HepG2 (cell line): Measurements from ENCODE around the gene MED19. TPM values are rescaled to one million over a fixed set of nuclear protein-coding genes. Genes with fewer than 3 reads are reported as not detected.

Experiments
- CREB1 ChIP-seq, 2 experiments: fragments of 450-650 bp in 1 of 2; IDR thresholded peaks; 2 replicates each; pipeline ENCODE4 v1.6.1; 2016 to 2017; ENCODE audit warnings: control low read depth in 1 of 2, mild to moderate bottlenecking in 1 of 2, missing compliant biosample characterization in 1 of 2, missing genetic modification characterization in 1 of 2
- HOXA5 ChIP-seq: sonication (generic); formaldehyde crosslinking; IDR thresholded peaks from 2 replicates; pipeline ENCODE4 v1.4.0; 2020; ENCODE audit warnings: missing genetic modification reagents
- IKZF4 ChIP-seq: sonication (generic); formaldehyde crosslinking; IDR thresholded peaks from 2 replicates; pipeline ENCODE4 v1.5.1; 2020; ENCODE audit warnings: borderline replicate concordance, mild to moderate bottlenecking, low read depth, missing genetic modification reagents; ENCODE audit errors: not compliant biosample characterization
- JDP2 ChIP-seq: sonication (generic); formaldehyde crosslinking; IDR thresholded peaks from 2 replicates; pipeline ENCODE4 v1.8.1; 2022; ENCODE audit warnings: missing genetic modification reagents, borderline replicate concordance
- MED8 ChIP-seq: sonication (generic); formaldehyde crosslinking; IDR thresholded peaks from 2 replicates; pipeline ENCODE4 v1.8.1; 2023; ENCODE audit warnings: mild to moderate bottlenecking, missing genetic modification reagents; ENCODE audit not compliant: insufficient replicate concordance
- MTA1 ChIP-seq: sonication (generic); formaldehyde crosslinking; IDR thresholded peaks from 2 replicates; pipeline ENCODE4 v1.4.0; 2020; ENCODE audit warnings: missing genetic modification reagents, mild to moderate bottlenecking, borderline replicate concordance
- NFYB ChIP-seq: sonication (generic); formaldehyde crosslinking; IDR thresholded peaks from 2 replicates; pipeline ENCODE4 v1.4.0; 2020; ENCODE audit warnings: missing genetic modification reagents
- RCOR2 ChIP-seq: IDR thresholded peaks from 2 replicates; pipeline ENCODE4 v1.6.1; 2016; ENCODE audit warnings: missing biosample characterization, missing genetic modification reagents
- ZC3H13 ChIP-seq: sonication (generic); formaldehyde crosslinking; IDR thresholded peaks from 2 replicates; pipeline ENCODE4 v1.8.1; 2023; ENCODE audit warnings: mild to moderate bottlenecking, missing genetic modification reagents, moderate library complexity
- ZNF12 ChIP-seq: sonication (generic); formaldehyde crosslinking; IDR thresholded peaks from 2 replicates; pipeline ENCODE4 v1.5.0; 2020; ENCODE audit warnings: missing genetic modification reagents
- ZNF430 ChIP-seq: sonication (generic); formaldehyde crosslinking; IDR thresholded peaks from 2 replicates; pipeline ENCODE4 v1.9.0; 2021; ENCODE audit warnings: mild to moderate bottlenecking, missing genetic modification reagents
- ZNF441 ChIP-seq: sonication (generic); formaldehyde crosslinking; IDR thresholded peaks from 2 replicates; pipeline ENCODE4 v1.7.0; 2021; ENCODE audit warnings: missing genetic modification reagents, borderline replicate concordance
- ZNF501 ChIP-seq: sonication (generic); formaldehyde crosslinking; IDR thresholded peaks from 2 replicates; pipeline ENCODE4 v1.5.1; 2020; ENCODE audit warnings: mild to moderate bottlenecking, moderate library complexity, missing genetic modification reagents
- ZNF724P ChIP-seq: sonication (generic); formaldehyde crosslinking; IDR thresholded peaks from 2 replicates; pipeline ENCODE4 v1.8.0; 2022; ENCODE audit warnings: missing genetic modification reagents, borderline replicate concordance
- ZNF781 ChIP-seq: sonication (generic); formaldehyde crosslinking; IDR thresholded peaks from 2 replicates; pipeline ENCODE4 v1.5.1; 2020; ENCODE audit warnings: borderline replicate concordance, mild to moderate bottlenecking, missing genetic modification reagents; ENCODE audit errors: not compliant biosample characterization
- ZSCAN31 ChIP-seq: sonication (generic); formaldehyde crosslinking; IDR thresholded peaks from 2 replicates; pipeline ENCODE4 v1.5.0; 2020; ENCODE audit warnings: low read depth, mild to moderate bottlenecking, missing genetic modification reagents
- polyA plus RNA-seq, 8 experiments: library from polyadenylated mRNA; depleted of rRNA in 3 of 8; stranded (reverse) in 7 of 8; unstranded in 1 of 8; fragments of >200 nt; fragmentation: Illumina TruSeq in 4 of 8; extraction: Trizol in 4 of 8; gene quantifications; 2 replicates each; pipeline versions ENCODE4 v1.2.1 to v1.2.3, GENCODE V29; 2011 to 2016; ENCODE audit warnings: low read depth in 4 of 8, missing spikeins in 1 of 8, mixed read lengths in 1 of 8; ENCODE audit not compliant: insufficient read depth in 1 of 8
- total RNA-seq, 5 experiments: library from RNA; depleted of rRNA; stranded (reverse); fragments of >200 nt; fragmentation: Illumina TruSeq; extraction: Trizol; gene quantifications; 2 replicates each; pipeline ENCODE4 v1.2.3, GENCODE V29; 2016; ENCODE audit warnings: low read depth in 1 of 5
- TF ChIP-seq, protein P1 (sequence below): IDR thresholded peaks from 2 replicates; pipeline ENCODE4 v1.6.1; 2016
- TF ChIP-seq, protein P2 (sequence below): sonication (generic); formaldehyde crosslinking; IDR thresholded peaks from 2 replicates; pipeline ENCODE4 v1.4.0; 2020; ENCODE audit warnings: mild to moderate bottlenecking, missing genetic modification reagents
- TF ChIP-seq, protein P3 (sequence below): sonication (generic); formaldehyde crosslinking; conservative IDR thresholded peaks from 2 replicates; pipeline ENCODE4 v1.4.0; 2020; ENCODE audit warnings: missing genetic modification reagents

MED19 gene
- total and polyA plus RNA-seq, 2 of the 13 experiments (the other 11 are each of a cell fraction or from before 2014, with no cell fraction given): 12.9 to 13.8 TPM

DNA sequence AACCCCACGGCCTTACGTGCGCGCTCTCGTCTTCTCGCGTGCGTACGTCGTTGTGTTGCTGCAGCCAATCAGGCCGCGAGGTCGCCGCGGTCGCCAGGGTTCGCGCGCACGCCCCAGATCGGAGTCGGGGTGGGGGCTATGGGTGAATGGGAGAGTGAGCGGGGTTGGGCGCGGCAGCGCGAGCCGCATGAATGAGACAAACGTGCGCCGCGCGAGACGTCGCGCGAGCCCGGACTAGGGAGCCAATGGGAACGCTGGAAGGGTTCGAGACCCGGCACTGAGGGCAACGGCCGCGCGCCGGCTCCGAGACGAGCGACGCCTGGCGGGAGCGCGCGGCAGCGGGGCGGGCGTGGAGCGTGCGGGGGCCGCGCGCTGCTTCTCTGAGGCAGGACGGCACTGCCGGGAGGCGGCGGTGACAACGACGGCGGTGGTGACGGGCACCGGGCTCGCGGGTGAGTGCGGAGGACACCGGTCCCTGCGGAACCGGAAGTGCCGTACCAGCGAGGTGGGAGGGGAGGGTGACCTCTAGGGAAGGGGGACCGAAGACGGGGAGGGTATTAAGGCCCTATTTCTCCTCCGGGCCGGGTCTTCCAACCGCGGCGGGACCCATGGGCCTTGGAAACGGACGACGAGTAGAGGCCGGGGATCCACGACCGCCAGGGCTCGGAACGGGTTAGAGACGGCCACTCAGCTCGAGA is 44.1 kb downstream of the MED19 start, which contains the start of gene ZDHHC5 (continued):
- TF ChIP-seq, protein P1, sequence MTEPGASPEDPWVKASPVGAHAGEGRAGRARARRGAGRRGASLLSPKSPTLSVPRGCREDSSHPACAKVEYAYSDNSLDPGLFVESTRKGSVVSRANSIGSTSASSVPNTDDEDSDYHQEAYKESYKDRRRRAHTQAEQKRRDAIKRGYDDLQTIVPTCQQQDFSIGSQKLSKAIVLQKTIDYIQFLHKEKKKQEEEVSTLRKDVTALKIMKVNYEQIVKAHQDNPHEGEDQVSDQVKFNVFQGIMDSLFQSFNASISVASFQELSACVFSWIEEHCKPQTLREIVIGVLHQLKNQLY: no peak
- peak; percentile 64 for TF ChIP-seq IKZF4 (CRISPR knock-in tag)
- TF ChIP-seq ZNF724P (CRISPR knock-in tag): 0 out of 2 replicates have a peak, but pooled peaks have one; percentile 71
- no peak for TF ChIP-seq RCOR2 (CRISPR knock-in tag)
- peak; percentile 78 for TF ChIP-seq CREB1 (IDR thresholded peaks at IDR 0.05)
- peak; percentile 61; the same call in 1 of the 2 replicates for TF ChIP-seq CREB1 (CRISPR knock-in tag; IDR thresholded peaks at IDR 0.05)
- TF ChIP-seq NFYB (CRISPR knock-in tag): peak; percentile 80
- peak; percentile 67 for TF ChIP-seq ZSCAN31 (CRISPR knock-in tag)
- TF ChIP-seq, protein P2, sequence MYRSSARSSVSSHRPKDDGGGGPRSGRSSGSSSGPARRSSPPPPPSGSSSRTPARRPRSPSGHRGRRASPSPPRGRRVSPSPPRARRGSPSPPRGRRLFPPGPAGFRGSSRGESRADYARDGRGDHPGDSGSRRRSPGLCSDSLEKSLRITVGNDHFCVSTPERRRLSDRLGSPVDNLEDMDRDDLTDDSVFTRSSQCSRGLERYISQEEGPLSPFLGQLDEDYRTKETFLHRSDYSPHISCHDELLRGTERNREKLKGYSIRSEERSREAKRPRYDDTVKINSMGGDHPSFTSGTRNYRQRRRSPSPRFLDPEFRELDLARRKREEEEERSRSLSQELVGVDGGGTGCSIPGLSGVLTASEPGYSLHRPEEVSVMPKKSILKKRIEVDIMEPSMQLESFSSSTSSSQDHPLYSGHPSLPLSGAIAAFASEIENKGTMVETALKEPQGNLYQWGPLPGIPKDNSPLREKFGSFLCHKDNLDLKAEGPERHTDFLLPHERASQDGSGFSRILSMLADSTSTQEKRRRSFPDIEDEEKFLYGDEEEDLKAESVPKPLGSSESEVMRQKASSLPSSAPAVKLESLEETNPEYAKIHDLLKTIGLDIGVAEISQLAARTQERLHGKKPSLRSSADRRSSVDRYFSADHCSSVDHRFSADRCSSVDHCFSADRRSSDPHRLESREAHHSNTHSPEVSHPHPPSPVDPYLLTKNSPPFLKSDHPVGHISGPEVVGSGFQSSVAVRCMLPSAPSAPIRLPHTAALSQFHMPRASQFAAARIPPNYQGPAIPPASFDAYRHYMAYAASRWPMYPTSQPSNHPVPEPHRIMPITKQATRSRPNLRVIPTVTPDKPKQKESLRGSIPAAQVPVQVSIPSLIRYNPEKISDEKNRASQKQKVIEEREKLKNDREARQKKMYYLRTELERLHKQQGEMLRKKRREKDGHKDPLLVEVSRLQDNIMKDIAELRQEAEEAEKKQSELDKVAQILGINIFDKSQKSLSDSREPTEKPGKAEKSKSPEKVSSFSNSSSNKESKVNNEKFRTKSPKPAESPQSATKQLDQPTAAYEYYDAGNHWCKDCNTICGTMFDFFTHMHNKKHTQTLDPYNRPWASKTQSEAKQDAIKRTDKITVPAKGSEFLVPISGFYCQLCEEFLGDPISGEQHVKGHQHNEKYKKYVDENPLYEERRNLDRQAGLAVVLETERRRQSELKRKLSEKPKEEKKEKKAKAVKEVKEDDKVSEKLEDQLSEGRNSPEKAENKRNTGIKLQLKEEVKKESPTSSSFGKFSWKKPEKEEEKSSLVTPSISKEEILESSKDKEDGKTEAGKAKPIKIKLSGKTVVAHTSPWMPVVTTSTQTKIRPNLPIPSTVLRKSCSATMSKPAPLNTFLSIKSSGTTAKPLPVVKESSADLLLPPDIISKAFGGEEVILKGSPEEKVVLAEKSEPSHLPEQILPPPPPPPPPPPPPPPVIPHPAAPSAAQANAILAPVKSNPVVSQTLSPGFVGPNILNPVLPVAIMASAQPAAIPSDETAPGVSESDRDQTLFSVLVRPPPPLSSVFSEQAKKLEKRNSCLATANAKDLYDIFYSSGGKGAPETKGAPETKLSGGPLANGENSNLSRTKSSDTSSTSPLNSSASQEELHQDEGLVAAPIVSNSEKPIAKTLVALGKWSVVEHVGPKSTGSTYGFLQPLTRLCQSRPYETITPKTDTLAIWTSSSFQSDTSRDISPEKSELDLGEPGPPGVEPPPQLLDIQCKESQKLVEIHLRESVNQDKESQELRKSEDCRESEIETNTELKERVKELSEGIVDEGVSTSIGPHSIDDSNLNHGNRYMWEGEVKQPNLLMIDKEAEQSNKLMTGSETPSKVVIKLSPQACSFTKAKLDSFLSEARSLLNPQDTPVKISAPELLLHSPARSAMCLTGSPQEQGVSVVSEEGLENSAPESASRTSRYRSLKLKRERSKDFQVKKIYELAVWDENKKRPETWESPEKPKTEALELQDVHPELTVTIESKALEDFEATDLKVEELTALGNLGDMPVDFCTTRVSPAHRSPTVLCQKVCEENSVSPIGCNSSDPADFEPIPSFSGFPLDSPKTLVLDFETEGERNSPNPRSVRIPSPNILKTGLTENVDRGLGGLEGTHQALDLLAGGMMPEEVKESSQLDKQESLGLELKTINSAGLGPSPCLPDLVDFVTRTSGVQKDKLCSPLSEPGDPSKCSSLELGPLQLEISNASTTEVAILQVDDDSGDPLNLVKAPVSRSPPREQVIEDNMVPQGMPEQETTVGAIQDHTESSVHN (CRISPR knock-in tag): 0 out of 2 replicates have a peak, but pooled peaks have one; percentile 51
- TF ChIP-seq ZNF430 (CRISPR knock-in tag): 0 out of 2 replicates have a peak, but pooled peaks have one; percentile 21
- TF ChIP-seq MED8 (CRISPR knock-in tag): peak; percentile 38
- peak; percentile 58 for TF ChIP-seq ZC3H13 (CRISPR knock-in tag)
- peak; percentile 45; the same call in 1 of the 2 replicates for TF ChIP-seq ZNF12
- 0 out of 2 replicates have a peak, but pooled peaks have one; percentile 42 for TF ChIP-seq HOXA5
- no peak for TF ChIP-seq MTA1 (CRISPR knock-in tag)
- TF ChIP-seq ZNF501 (CRISPR knock-in tag): peak; percentile 54; the same call in 1 of the 2 replicates
- TF ChIP-seq, protein P3, sequence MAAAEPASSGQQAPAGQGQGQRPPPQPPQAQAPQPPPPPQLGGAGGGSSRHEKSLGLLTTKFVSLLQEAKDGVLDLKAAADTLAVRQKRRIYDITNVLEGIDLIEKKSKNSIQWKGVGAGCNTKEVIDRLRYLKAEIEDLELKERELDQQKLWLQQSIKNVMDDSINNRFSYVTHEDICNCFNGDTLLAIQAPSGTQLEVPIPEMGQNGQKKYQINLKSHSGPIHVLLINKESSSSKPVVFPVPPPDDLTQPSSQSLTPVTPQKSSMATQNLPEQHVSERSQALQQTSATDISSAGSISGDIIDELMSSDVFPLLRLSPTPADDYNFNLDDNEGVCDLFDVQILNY (CRISPR knock-in tag): peak; percentile 15; the same call in 1 of the 2 replicates
- no peak for TF ChIP-seq ZNF781 (CRISPR knock-in tag)
- peak; percentile 73; the same call in 1 of the 2 replicates for TF ChIP-seq ZNF441 (CRISPR knock-in tag)
- no peak for TF ChIP-seq JDP2
